ENCODE results near the gene CAPN15.

CAPN15 gene

DNA sequence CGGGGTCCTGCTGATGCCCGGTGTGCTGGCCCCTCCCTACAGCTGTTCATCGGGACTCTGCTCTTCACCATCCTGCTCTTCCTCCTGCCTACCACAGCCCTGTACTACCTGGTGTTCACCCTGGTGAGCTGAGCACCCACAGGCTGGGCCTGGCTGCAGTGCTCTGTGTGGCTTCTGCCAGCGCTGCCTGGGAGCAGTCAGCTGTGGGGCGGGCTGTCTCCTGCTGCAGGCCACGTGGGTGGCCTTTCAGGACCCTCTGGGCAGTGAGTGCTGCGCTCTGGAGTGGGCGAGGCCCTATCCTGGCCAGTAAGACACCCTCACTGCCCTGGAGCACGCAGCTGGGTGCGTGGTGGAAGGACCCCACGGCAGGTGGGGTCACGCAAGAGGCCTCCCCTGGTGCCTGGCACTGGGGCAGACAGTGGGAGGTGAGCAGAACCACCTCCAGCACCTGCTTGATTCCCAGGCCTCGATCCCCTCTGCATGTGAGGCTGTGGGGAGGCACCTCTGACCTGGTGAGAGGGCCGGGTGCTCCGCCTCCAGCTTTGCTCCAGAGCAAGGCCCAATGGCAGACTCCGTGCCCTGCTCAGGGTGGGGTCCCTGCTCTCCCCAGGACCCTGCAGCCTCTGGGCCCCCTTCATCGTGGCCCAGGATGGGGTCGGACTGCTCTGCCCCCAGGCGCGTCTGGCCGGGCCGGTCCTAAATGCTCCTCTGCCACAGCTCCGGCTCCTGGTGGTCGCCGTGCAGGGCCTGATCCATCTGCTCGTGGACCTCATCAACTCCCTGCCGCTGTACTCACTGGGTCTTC is 52.8 kb downstream of the CAPN15 start:
- DNase-seq: no peak

DNA sequence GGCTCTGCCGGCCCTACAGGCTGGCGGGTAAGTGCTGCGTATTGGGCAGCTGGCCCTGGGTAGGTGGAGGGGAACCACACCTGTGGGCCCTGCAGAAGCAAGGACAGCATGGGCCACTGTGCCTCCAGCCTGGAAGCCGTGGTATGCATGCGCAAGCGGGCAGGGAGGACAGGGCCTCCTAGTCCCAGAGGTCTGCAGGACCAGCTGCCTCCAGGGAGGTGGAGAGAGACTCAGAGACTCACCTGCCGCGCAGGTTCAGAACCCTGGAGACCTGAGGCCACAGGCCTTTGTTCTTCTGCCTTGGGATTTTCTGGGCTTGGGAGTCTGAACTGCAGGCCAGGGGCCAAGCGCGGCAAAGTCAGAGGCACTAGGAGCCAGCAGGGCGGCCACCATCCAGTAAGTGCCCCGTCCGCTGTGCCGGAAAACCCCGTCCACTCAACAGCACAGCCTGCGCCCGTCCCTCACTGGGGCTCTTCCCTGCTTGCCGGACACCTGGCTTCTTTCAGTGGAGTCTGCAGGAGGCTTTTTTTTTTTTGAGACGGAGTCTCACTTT is 53.5 kb downstream of the CAPN15 start:
- DNase-seq: no peak

DNA sequence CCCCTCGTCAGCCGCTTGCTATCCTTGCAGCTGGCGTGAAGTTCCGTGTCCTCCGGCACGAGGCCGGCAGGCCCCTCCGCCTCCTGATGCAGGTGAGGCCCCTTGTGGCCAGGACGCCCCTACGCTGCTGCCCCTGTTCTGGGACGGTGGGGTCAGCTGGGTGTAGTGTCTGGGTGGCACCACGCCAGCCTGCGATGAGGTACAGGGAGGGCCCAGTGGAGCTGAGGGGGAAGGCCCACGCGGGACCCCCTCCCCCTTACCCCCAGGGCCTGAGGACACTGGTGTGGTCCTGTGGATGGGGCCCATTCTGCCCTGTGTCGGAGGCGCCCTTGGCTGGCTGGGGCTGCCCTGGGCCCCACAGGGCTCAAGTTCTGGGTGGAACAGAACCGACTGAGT is 54.7 kb downstream of the CAPN15 start:
- DNase-seq: no peak

DNA sequence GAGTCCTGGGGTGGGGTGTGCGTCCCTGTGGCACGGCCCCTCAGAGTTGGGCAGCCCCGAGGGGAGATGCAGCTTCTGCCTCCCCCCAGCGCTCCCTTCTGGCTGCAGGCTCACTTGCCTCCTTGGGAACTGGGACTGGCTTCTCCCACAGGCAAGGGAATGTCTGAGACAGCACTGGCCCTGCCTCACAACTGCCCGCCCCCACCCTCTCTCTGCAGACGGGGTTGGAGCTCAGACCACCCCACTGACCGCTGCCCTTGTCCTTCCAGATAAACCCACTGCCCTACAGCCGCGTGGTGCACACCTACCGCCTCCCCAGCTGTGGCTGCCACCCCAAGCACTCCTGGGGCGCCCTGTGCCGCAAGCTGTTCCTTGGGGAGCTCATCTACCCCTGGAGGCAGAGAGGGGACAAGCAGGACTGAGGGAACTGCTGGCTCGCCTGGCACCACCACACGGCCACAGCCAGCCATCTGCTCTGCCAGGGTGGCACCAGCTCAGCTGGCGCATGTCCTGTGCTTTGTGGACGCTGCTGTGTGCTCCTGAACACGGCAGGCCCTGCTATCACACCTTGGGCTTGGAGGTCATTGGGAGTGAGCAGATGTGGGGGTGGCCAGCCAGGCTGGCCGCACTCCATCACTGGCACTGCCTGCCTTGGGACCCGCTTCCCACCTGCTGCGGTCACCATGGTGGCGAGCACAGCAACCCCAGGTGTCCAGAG is 55.3 kb downstream of the CAPN15 start:
- DNase-seq: no peak

DNA sequence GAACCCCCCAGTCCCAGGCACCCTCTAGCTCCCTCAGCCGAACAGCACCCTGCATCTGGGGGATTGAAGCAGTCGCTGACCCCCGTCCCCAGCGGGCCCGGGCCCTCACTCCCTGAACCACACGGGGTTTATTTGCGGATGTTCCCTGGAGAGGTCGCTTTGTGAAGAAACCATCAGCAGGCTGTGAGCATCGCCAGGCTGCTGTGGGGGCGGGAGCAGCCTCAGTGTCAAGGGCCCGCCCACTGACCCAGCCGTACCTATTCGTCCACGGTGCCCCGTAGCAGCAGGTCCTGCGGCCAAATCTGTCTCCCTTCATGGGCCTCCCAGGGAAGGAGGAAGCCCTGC is 55.9 kb downstream of the CAPN15 start:
- DNase-seq: no peak

DNA sequence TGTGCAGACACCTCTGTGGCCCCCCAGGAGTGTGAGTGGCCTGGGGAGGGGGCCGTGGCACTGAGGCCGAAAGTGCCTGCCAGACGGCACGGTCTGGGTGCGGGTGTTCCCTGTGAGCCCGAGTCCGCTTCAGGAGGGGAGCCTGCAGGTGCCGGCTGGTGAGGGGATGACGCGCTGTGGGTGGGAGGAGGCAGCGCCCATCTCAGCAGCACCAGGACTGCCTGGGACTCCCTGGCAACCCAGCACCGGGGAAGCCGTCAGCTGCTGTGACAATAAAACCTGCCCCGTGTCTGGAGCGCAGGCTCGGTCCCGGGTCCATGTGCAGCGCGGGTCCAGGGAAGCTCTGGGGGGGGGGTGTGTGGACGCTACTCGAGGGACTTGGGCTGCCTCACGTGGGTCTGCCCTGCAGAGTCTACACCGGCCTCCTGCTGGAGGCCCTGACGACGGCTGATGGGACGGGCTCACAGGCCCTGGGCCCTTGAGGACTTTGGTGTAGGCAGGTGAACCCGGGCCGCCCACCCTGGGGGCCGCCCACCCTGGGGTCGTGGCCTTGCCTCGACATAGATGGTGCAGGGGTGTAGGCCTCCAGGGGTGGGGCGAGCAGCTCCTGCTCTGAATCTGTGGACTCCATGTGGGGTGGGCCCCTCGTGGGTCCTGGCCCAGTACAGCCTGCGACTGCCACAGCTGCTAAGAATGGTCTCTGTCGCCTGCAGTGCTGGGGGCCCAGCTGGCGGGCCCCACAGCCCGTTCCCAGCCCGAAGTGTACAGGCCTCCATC is 56.5 kb downstream of the CAPN15 start:
- DNase-seq: no peak

DNA sequence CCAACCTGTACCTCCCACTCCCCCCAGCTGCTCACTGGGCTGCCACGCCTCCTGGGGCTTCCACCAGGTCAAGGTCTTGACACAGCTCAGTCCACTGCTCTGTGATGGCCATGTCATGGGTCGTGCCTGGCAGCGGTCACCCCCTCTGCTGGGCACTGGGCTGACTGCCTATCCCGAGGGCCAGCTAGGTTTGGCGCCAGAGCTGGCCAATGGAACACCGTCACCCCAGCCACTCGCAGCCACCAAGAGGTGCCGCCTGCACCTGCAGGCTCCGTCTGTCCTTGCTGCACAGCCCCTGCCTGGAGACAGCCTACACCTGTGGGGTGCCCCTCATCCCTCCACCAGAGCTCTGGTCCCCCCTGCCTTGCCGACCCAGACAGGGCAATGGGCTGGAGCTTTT is 57.8 kb downstream of the CAPN15 start:
- no peak for DNase-seq

DNA sequence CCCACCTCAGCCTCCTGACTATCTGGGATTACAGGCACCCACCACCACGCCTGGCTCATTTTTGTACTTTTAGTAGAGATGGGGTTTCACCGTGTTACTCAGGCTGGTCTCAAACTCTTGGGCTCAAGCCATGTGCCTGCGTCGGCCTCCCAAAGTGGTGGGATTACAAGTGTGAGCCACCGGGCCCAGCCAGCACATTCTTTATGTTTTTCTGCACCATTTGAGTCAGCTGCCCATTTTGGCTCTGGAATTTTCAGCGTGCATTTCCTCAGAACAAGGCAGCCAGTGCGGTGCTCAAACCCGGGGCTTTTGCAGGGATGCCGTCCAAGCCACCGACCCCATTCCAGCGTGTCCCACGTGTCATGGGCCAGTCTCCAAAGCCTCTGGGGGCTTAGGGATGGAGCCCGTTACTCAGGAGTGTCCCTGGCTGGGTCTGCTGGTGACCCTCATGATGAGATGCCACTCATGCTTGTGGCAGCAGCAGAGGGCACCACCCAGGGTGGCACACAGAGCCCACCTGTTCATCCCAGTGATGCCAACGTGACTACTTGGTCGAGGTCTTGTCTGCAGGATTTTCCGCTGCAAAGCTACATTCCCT is 58.6 kb downstream of the CAPN15 start:
- DNase-seq: no peak

DNA sequence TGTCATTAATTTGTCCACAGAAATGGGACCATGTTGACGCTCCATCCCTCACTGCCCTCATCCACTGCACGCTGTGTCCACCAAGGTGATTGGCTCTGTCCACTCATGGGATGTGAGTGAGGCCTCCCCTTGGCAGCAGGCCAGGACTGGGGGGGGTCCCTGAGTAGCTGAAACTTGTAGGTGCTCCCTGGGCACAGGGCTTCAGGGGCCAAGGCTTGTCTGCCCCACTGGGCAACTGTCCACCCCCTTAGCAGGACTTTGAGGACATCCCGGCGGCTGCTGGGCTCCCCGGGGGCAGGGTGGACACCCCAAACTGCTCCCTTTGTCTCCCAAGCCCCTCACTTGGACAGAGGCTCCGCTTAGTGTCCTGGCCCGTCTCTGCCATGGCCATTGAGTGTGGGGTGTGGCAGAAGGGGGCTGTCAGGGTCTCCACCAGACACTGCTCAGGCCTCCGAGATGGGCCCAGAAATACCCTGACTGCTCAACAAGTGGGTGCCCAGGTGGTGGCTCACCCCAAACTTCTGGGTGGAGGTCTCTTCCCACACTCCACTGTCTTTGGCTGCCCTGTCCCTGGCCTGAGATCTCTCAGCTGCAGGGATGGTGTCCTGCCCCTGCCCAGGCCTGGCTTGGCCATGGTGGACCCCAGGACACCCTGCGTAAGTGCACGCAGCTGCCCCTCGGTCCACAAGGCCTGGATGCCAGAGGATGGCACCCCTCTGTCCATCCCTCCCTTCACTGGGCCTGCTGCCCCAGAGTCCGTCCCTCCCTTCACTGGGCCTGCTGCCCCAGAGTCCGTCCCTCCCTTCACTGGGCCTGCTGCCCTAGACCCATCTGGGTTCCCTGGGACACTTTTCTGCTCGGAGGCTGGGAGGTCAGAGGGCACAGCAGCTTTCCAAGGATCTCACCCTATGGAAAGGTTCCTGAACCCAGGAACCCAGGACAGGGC is 59.4 kb downstream of the CAPN15 start:
- no peak for DNase-seq

DNA sequence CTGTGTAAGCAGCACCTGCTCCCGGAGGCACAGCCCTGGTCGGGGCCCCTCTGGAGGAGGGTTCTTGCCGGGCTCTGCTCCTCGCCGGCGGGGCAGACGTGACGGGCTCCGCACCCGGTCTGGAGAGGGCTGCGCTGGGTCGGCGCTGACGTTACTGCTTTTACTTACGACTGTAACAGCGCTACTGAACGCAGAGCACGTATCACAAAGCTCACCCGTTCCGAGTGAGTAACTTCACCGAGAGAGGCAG is 61.1 kb downstream of the CAPN15 start:
- DNase-seq: peak; percentile 67 to 74

DNA sequence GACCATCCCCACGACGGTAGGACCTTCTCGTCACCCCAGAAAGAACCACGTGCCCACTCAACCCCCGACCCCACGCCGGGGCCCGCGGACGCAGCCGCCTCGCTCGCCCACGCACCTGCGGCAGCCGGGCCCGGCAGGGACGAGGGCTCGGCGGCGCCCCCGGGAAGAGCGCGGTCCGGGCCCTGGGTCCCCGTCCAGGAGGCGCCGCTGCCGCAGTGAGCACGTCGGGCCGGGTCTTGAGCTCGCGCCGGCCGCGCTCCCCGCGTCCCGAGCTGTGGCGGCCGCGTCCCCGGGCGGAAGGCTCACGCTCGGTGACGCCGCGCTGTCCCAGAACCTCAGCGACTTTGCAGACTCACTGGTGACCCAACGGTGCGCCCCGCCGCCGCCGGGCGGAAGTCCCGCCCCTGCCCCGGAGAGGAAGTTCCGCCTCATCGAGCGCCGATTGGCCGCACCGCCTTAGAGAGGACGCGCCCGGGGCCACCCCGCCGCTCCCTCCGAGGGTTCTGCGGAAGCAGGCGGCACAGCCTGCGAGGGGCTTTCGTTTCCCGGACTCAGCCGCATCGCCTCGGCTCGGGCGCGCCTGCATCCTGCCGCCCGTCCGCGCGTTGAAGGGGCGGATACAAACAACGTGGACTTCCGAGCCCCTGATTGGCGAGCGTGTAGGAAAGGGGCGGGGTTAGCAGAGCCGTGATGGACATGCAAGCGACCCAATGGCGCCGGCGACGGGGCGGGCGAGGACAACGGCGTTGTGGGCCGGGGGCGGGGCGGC is 61.6 kb downstream of the CAPN15 start:
- DNase-seq: peak; percentile 98 to 99

DNA sequence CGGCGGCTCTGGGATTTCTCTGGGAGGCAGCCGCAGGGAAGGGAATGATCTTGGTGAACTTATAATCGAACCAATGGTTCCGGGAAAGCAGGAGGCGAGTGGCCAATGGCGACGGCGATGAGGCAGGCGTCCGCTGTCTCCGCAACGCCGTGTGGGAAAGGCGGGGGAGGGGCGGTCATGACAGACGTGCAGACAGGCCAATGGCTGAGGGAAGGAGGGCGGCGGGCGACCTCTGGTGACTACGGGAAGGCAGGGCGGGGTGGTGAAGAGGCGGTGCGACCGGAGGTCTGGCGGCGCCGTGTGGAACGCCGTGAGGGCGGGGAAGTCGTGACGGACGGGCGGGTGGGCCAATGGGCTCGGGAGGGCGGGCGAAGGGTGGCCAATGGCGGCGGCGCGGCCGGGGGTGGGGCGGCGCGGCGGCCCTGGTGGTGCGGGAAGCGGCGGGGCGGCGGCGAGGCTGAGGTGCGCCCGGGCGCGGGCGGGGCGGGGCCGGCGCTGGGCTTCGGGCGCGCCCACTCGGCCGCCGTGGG is 62.2 kb downstream of the CAPN15 start, which contains the start of gene RAB40C:
Gene RAB40C, plus strand, starts transcription at position 409 of the 530 bp plus-strand sequence. CDS start 226 bp downstream, outside the sequence.
- peak; percentile 99 to 100 for DNase-seq

DNA sequence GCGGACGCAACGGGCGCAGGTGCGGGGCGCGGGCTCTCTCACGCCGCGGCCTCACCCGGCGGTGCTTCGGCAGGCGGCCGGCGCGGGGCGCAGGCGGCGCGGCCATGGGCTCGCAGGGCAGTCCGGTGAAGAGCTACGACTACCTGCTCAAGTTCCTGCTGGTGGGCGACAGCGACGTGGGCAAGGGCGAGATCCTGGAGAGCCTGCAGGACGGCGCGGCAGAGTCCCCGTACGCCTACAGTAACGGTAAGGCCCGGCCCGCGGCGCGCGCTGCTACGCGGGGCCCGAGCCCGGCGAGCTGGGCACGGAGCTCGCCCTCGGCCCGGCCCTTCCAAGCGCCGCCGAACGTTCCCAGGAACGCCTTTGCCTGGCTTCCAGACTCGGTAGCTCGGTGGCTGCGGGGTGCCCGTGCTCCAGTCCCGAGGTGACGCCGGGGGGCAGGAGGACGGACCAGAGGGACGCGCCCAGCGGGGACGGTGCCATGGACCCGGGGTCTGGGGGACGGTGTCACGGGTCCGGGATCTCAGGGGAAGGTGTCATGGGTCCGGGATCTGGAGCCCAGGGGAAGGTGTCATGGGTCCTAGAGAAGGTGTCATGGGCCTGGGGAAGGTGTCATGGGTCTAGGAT is 62.8 kb downstream of the CAPN15 start:
- DNase-seq: no peak

DNA sequence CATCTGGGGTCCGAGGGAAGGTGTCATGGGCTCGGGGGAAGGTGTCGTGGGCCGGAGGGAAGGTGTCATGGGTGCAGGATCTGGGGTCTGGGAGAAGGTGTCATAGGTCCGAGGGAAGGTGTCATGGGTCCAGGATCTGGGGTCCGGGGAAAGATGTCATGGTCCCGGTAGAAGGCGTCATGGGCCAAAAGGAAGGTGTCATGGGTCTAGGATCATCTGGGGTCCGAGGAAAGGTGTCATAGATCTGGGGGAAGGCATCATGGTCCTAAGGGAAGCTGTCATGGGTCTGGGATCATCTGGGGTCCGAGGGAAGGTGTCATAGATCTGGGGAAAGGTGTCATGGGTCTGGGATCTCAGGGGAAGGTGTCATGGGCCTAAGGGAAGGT is 63.3 kb downstream of the CAPN15 start:
- no peak for DNase-seq

DNA sequence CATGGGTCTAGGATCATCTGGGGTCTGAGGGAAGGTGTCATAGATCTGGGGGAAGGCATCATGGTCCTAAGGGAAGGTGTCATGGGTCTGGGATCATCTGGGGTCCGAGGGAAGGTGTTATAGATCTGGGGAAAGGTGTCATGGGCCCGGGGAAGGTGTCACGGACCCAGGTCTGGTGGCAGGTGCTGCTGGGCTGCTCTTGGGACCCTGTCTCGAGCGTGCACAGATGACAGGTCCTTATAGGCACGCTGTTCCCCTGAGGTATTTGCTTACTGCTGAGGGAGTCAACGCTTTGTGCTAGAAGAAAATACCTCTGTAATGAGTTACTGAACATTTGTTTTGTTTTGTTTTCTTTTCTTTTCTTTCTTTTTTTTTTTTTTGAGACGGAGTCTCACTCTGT is 63.7 kb downstream of the CAPN15 start:
- DNase-seq: no peak

DNA sequence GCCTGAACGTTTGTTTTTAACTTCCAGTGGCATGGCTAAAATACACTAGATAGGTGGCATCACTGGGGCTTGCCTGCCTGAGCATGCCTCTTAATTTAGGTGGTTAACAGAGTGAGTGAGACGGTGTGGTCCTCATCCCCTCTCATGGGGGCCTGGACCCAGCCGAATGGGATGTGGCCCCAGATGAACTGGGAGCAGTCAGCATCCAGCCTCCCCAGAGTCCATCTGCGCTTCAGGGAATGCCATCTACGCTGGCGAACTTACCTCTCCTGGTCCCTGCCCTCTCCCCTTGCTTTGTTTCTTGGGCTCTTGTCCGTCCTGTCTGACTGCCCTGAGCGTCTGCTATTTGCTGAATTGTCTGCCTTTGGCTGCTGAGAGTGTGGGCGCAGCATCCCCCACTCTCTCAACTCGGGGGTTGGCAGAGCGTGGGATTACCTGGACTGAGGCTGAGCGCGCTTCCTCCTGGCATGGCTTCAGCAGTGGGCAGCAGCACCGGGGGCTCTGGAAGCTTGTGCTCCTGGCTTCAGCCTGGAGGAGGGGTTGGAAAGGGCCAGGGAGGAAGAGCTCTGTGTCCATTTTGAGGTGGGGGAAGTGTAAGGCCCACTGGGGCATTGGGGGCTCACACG is 64.5 kb downstream of the CAPN15 start:
- no peak for DNase-seq

DNA sequence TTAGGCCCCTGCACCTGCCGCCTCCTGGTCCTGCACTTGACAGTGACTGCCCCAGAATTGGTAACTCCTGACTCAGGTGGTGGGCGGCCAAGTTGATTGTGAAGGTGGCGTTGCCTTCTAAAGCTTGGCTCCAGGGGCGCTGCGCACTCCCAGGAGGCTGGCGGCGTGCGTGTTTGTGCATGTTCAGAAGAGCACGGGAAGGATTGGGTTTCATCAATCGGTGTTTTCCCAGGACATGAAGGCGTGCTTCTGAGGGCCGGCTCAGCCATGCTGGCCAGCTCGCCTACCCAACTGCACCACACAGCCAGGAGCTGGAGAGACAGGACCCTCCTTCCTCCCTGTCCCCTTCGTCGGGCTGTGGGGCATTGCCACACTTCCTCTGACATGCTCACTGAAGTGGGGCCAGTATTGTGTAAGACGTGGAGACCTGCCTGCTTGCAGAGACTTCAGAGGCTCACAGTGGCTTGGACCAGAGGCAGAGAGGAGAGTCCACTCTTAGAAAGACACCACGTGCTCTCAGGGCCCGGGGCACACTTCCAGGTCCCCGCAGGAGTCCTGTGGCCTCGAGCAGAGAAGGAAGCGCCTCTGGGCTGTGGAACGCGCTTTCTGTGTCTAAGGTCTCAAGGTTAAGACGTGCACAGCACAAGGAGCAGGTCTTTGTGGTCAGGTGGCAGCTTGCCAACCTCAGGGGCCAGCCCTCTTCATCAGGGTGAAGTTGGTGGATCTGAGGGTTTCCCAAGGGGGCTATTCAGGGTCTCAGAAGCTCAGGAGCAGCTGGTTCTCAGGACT is 65.2 kb downstream of the CAPN15 start:
- no peak for DNase-seq

DNA sequence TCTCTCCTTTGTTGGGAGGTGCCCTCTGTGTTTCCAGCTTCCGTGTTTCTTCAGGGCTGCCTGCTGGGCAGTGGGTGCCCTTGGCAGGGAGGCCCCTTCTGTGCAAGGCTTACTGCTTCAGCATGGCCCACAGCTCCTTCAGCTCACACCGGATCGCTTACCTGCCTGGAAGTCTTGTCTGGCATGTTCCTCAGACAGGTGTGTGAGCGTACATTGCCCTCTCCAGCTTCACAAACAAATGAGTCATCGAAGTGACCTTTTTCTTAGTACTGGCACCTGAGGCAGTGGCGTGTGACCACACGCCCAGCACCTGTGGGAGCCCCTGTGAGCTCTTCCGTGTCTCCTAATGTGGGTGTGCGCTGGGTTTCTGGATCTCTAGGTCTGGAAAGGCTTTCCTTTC is 65.9 kb downstream of the CAPN15 start:
- DNase-seq: no peak

DNA sequence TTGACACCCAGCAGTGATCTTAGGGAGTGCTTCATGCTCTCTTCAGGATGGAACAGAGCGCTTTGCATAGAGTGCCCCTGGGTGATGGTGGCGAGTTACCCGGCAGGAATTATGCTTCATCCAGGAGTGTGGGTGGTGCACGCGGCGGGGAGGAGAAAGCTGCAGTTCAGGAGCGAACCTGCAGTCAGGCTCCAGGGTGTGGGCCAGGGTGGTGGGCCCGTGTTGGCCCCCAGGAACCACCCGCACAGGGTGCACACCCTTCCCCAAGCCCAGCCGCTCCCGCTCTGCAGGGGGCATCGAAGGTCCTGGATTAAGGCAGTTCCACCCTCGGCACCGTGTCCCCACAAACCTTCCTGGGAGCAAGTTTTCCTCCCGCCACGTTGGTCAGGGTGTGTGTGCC is 66.3 kb downstream of the CAPN15 start:
- no peak for DNase-seq
